Measurements from ENCODE around the gene PAPLN. TPM values are rescaled to one million over a fixed set of nuclear protein-coding genes. Genes with fewer than 3 reads are reported as not detected.

The PAPLN gene
- total and polyA plus RNA-seq, 8 donors, result 1.1 to 18.3 (median 2.9) TPM

GRCh38 chr14:73234586-73235394 lies 2.5 kb upstream of the PAPLN start:
- intact Hi-C loops (cut with DNase I), result no loop called here
- ATAC-seq, result no peak
- H3K4me1 ChIP-seq, result peaks cover 0 to 10% (median 6%) of the 10 kb centered on the region in 3 donors
- no peaks in the 10 kb centered on the region for H3K9me3 ChIP-seq
- no peak for TF ChIP-seq CTCF (IDR thresholded peaks at IDR 0.05)
- WGBS, 2 donors, result 71 to 77% methylated on average over 11 of the region's 11 CpGs
- H3K36me3 ChIP-seq, result no peaks in the 10 kb centered on the region
- peaks cover 0 to 11% (median 0%) of the 10 kb centered on the region in 4 donors for H3K27me3 ChIP-seq
- no peak overlapping the region for H3K4me3 ChIP-seq
- H3K27ac ChIP-seq, result no peak overlapping the region
- FAIRE-seq, result no peak
- DNase-seq, result no peak

DNA sequence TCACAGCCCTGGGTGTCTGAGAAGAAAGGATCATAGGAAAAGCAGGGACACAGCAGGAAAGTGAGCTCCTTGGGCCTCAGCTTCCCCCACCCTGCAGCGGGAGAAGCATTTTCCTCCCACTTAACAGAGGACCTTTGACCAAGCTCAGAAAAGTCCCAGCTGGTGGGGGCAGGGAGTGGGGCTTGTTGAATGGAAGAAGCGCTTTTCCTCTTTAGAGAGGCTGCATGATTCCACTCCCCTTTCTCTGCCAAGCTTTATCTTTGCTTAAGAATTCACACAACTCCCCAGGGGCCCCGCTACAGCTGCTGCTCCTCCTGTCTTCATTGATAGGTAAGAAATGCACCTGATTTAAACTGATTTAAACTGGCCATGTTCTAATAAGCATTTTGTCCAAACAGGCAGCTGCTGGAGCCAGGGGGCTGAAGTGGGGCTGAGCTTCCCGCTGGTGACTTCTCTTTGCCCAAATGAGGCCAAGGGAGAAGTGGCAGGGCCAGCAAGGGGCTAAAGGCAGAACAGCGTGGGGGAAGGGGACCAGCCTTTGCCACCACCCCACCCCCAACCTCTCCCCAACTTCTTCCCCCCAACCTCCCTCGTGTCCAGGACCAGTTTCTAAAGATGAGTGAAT lies 1.7 kb upstream of the PAPLN start:
- H3K4me3 ChIP-seq, result no peak overlapping the region
- ATAC-seq (no peak), FAIRE-seq (no peak), DNase-seq (no peak)
- TF ChIP-seq CTCF (IDR thresholded peaks at IDR 0.05), result no peak
- H3K27me3 ChIP-seq, result peaks cover 0 to 11% (median 0%) of the 10 kb centered on the region in 4 donors
- no peaks in the 10 kb centered on the region for H3K9me3 ChIP-seq
- no peak overlapping the region for H3K27ac ChIP-seq
- peaks cover 0 to 10% (median 7%) of the 10 kb centered on the region in 3 donors for H3K4me1 ChIP-seq
- no peaks in the 10 kb centered on the region for H3K36me3 ChIP-seq
- WGBS, 2 donors, result 73 to 78% methylated on average over 6 of the region's 6 CpGs
- intact Hi-C loops (cut with DNase I), result no loop called here

GRCh38 chr14:73236157-73236556 lies 1.1 kb upstream of the PAPLN start:
- Histone ChIP-seq H3K9me3 (no peaks in the 10 kb centered on the region), H3K4me3 (no peak overlapping the region), H3K36me3 (no peaks in the 10 kb centered on the region), H3K27me3 (peaks cover 0 to 11% (median 0%) of the 10 kb centered on the region in 4 donors), H3K4me1 (peaks cover 0 to 10% (median 7%) of the 10 kb centered on the region in 3 donors), H3K27ac (no peak overlapping the region)
- DNase-seq (no peak), ATAC-seq (no peak), FAIRE-seq (no peak)
- intact Hi-C loops (cut with DNase I), result no loop called here
- WGBS, 2 donors, result 76 to 89% methylated on average over 11 of the region's 11 CpGs
- TF ChIP-seq CTCF (IDR thresholded peaks at IDR 0.05), result no peak

DNA sequence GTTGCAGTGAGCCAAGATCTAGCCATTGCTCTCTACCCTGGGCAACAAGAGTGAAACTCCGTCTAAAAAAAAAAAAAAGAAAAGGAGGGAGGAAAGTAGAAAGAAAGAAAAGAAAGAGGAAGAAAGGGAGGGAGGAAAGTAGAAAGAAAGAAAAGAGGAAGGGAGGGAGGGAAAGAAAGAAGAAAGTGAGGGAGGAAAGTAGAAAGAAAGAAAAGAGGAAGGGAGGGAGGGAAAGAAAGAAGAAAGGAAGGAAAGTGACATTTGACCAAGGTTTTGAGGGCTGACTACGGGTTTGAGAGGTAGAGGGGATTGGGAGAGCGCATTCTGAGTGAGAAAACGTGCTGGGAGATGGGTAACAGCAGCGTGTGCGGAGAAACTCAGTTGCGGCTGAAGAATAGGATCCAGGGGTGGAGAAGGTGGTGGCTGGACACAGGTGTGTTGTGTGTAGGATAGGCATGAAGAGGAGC lies 521 bp upstream of the PAPLN start:
- DNase-seq (no peak), ATAC-seq (no peak), FAIRE-seq (no peak)
- no peak for TF ChIP-seq CTCF (IDR thresholded peaks at IDR 0.05)
- WGBS, 2 donors, result 80 to 88% methylated on average over 7 of the region's 7 CpGs
- no peak overlapping the region for H3K4me3 ChIP-seq
- H3K27ac ChIP-seq, result no peak overlapping the region
- no peaks in the 10 kb centered on the region for H3K9me3 ChIP-seq
- H3K4me1 ChIP-seq, result peaks cover 0 to 10% (median 7%) of the 10 kb centered on the region in 3 donors
- peaks cover 0 to 11% (median 0%) of the 10 kb centered on the region in 4 donors for H3K27me3 ChIP-seq
- intact Hi-C loops (cut with DNase I), result no loop called here
- no peaks in the 10 kb centered on the region for H3K36me3 ChIP-seq

Measured in pancreas (tissue), 10 donors.